Lung microvascular endothelial cell (primary cell): ENCODE results near the gene CCIN. TPM values are rescaled to one million over a fixed set of nuclear protein-coding genes. Genes with fewer than 3 reads are reported as not detected.

Experiments
- total RNA-seq: library from RNA; depleted of rRNA; stranded (reverse); fragments of >200 nt; gene quantifications from 2 replicates; pipeline ENCODE4 v1.2.1, GENCODE V29; 2014

Gene CCIN
- total RNA-seq, 1 donor from 2014 or later, result under 0.01 TPM

Other genes with a start within 250 kb of the CCIN start
- not detected in 2 replicates for gene OR2S2, start 211.2 kb upstream of the CCIN start, total RNA-seq
- 17.2 and 25.0 TPM in 2 replicates for gene RECK, start 132.5 kb upstream of the CCIN start, total RNA-seq
- 42.3 and 52.2 TPM in 2 replicates for gene GLIPR2, start 32.7 kb upstream of the CCIN start, total RNA-seq
- gene CLTA, start 21.5 kb downstream of the CCIN start, total RNA-seq, result 221 and 243 TPM in 2 replicates
- gene GNE, start 89.1 kb downstream of the CCIN start, total RNA-seq, result 9.2 and 13.5 TPM in 2 replicates
- 17.2 and 21.0 TPM in 2 replicates for gene RNF38, start 230.9 kb downstream of the CCIN start, total RNA-seq